Thoracic aorta (tissue), 2 donors: ENCODE results near the gene SIK3. TPM values are rescaled to one million over a fixed set of nuclear protein-coding genes. Genes with fewer than 3 reads are reported as not detected.

Experiments used
- ATAC-seq: fragments of 150-250 bp; one replicate; pipeline ENCODE4 v1.8.0; 2017; ENCODE audit warnings: low read depth; ENCODE audit not compliant: insufficient number of reproducible peaks, low FRiP score
- DNase-seq: peaks from one replicate; pipeline ENCODE4 v3.0.0-alpha.2; 2020; ENCODE audit warnings: low spot score
- H3K27ac ChIP-seq, 2 donors: fragments of 200-600 bp; sonication (generic); 1 replicate in 1 of 2; 2 replicates in 1 of 2; pipeline ENCODE4 v1.5.1; 2016; ENCODE audit warnings: mild to moderate bottlenecking in 2 of 2, moderate library complexity in 2 of 2
- H3K27me3 ChIP-seq: fragments of 200-600 bp; sonication (generic); replicated peaks from 2 replicates; pipeline ENCODE4 v1.6.0; 2016; ENCODE audit warnings: mild to moderate bottlenecking; ENCODE audit not compliant: insufficient read depth
- H3K36me3 ChIP-seq: fragments of 200-600 bp; sonication (generic); one replicate; pipeline ENCODE4 v1.5.1; 2016
- H3K4me1 ChIP-seq, 2 donors: fragments of 200-600 bp; sonication (generic); 1 replicate in 1 of 2; 2 replicates in 1 of 2; pipeline versions ENCODE4 v1.5.1 to v1.6.0; 2016; ENCODE audit warnings: low read depth in 2 of 2, mild to moderate bottlenecking in 1 of 2; ENCODE audit not compliant: control insufficient read depth in 1 of 2
- H3K4me3 ChIP-seq: fragments of 200-600 bp; sonication (generic); 2 replicates; pipeline ENCODE4 v1.5.1; 2016; ENCODE audit warnings: mild to moderate bottlenecking
- H3K9me3 ChIP-seq: fragments of 200-600 bp; sonication (generic); 2 replicates; pipeline ENCODE4 v1.5.1; 2016
- total RNA-seq, 2 donors: library from RNA; depleted of rRNA; stranded (reverse); fragments of >200 nt; gene quantifications; one replicate each; pipeline versions ENCODE4 v1.1.0 to v1.2.3, GENCODE V29; 2016
- TF ChIP-seq, protein P1 (sequence below): fragments of 200-600 bp; sonication (generic); IDR thresholded peaks from one replicate; pipeline ENCODE4 v1.5.1; 2019; ENCODE audit warnings: antibody characterized with exemption

Gene SIK3
- total RNA-seq, 2 donors from 2014 or later = 32.9 to 53.7 TPM

DNA sequence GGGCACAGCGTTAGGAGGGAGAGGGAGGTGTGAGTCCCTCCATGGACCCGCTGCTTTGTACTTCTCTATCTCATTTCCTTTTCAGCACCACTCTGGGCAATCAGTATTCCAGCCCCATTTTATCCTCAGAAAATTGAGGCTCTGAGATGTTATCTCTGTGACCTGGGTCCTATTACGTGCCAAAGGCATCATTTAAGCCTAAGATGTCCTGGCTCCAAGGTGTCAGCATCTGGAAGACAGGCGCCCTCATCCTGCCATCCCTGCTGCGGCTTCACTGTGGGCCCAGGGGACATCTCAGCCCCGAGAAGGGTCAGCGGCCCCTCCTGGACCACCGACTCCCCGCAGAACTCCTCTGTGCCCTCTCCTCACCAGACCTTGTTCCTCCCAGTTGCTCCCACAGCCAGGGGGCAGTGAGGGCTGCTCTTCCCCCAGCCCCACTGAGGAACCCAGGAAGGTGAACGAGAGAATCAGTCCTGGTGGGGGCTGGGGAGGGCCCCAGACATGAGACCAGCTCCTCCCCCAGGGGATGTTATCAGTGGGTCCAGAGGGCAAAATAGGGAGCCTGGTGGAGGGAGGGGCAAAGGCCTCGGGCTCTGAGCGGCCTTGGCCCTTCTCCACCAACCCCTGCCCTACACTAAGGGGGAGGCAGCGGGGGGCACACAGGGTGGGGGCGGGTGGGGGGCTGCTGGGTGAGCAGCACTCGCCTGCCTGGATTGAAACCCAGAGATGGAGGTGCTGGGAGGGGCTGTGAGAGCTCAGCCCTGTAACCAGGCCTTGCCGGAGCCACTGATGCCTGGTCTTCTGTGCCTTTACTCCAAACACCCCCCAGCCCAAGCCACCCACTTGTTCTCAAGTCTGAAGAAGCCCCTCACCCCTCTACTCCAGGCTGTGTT is 269.4 kb downstream of the SIK3 start:
- Histone ChIP-seq H3K27ac (no peak overlapping the region), H3K4me3 (no peak overlapping the region), H3K27me3 (no peaks in the 10 kb centered on the region), H3K36me3 (no peaks in the 10 kb centered on the region), H3K9me3 (no peaks in the 10 kb centered on the region), H3K4me1 (no peaks in the 10 kb centered on the region)
- no peak for DNase-seq
- no peak for ATAC-seq
- TF ChIP-seq, protein P1, sequence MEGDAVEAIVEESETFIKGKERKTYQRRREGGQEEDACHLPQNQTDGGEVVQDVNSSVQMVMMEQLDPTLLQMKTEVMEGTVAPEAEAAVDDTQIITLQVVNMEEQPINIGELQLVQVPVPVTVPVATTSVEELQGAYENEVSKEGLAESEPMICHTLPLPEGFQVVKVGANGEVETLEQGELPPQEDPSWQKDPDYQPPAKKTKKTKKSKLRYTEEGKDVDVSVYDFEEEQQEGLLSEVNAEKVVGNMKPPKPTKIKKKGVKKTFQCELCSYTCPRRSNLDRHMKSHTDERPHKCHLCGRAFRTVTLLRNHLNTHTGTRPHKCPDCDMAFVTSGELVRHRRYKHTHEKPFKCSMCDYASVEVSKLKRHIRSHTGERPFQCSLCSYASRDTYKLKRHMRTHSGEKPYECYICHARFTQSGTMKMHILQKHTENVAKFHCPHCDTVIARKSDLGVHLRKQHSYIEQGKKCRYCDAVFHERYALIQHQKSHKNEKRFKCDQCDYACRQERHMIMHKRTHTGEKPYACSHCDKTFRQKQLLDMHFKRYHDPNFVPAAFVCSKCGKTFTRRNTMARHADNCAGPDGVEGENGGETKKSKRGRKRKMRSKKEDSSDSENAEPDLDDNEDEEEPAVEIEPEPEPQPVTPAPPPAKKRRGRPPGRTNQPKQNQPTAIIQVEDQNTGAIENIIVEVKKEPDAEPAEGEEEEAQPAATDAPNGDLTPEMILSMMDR = no peak

DNA sequence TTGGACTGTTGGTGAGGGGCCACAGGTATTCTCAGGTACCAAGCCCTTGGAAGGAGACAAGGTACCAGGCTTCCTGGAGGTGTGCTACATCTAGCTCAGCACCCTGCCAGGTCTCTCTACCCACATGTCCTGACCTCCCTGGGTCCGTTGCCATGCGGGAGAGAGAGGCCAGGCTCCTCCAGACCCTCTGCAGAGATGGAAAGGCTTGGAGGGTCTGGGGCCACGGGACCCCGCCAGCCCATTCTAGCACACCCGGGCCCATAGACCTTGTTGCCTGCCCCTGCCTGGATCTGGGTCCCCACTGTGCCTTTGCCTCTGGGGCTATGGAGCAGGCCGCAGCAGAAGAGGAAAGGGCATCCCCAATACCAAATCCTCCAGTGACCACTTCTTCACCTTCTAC is 270.8 kb downstream of the SIK3 start:
- Histone ChIP-seq H3K36me3 (no peaks in the 10 kb centered on the region), H3K27me3 (no peaks in the 10 kb centered on the region), H3K9me3 (no peaks in the 10 kb centered on the region), H3K27ac (no peak overlapping the region), H3K4me3 (no peak overlapping the region), H3K4me1 (no peaks in the 10 kb centered on the region)
- ATAC-seq (no peak), DNase-seq (no peak)
- TF ChIP-seq, protein P1 = no peak

DNA sequence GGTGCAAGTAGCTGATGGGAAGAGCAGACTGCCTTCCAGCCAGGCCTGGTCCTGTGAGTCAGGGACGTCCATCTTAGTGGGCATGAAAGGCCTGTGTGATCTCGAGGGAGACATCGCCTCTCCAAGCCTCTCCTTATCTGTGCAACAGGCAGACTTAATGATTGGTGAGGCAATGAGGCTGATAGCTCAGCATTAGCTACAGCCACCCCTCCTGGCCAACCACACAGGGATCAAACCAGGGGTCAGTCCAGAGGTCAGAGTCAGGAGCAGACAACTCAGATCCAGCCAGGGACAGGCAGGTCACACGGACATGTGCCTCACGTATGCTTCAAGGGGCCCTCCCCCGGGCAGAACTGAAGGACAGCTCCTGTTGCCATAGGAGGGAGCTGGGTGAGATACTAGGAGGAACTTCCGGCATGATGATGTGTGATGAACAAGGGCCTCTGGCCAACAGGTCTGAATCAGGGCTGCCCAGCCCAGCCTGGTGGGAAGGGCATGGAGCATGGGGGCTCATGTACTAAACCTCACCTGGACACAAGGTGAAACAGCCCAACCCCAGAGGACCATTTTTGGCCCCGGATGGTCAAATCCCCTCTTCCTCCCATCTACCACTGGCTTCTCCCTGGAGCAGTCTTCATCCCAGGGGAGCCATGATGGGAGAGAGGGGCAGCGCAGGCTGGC is 271.3 kb downstream of the SIK3 start:
- ATAC-seq (no peak), DNase-seq (no peak)
- no peak overlapping the region for H3K4me3 ChIP-seq

DNA sequence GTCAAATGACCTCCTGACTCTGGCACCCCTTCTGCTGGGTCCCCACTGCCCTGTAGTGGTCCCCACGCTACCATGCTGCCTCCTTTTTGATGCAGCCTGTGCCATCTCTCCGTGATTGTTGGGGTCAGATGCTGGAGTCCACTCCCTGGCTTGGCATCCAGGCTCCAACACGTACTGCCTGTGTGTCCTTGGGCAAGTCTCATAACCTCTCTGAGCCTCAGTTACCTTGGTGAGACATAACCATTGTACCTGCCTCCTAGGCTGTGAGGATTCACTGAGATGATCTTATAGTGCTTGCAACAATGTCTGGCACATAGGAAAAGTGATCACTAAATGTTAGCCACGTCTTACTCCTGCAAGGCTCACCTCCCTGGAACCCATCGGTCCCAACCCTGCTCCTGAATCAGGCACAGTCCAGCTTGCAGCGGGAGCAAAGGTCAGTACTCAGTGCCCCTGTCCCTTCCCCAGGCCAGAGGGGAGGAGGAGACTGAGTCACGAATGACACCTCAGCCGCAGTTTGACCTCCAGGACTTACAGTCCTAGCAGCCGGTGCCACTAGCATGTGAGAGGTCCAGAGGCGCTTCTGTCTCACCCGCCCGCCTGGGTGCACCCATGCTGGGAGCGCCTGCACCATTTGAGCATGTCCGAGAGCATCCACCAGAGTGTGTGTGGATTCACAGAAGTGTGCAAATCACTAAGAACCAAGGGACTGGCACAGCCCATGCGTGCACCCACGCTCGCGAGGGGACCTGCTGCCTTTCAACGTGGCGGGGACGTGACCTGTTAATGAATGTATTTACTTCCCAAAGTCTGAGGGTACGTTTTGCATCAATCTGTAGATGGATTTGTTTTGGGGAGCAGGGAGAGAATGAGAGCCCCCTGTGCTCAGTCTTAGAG is 272.1 kb downstream of the SIK3 start:
- Histone ChIP-seq H3K36me3 (no peaks in the 10 kb centered on the region), H3K27ac (no peak overlapping the region), H3K9me3 (no peaks in the 10 kb centered on the region), H3K4me3 (no peak overlapping the region), H3K27me3 (no peaks in the 10 kb centered on the region), H3K4me1 (no peaks in the 10 kb centered on the region)
- DNase-seq (no peak), ATAC-seq (no peak)
- TF ChIP-seq, protein P1 = no peak

More for the DNA sequence above, 271.3 kb downstream of the SIK3 start:
- Histone ChIP-seq H3K4me1 (no peaks in the 10 kb centered on the region), H3K27ac (no peak overlapping the region), H3K9me3 (no peaks in the 10 kb centered on the region), H3K36me3 (no peaks in the 10 kb centered on the region), H3K27me3 (no peaks in the 10 kb centered on the region)
- TF ChIP-seq, protein P1 = no peak
